HG03575 (cell line): ENCODE results near the gene TBL3.
"Not testable (repeated sequence)": the region's sequence is repeated elsewhere in the genome, so short reads cannot be mapped to it uniquely, and the experiment has no call there.

Experiments used
- ATAC-seq: cut with Tn5 transposase; IDR thresholded peaks from one replicate; pipeline ENCODE4 v1.9.1; 2021; ENCODE audit not compliant: unreplicated experiment, insufficient number of reproducible peaks, low FRiP score; ENCODE audit errors: extremely low read depth

The TBL3 gene

GRCh38 chr16:1942047-1942809 lies 29.6 kb upstream of the TBL3 start:
- no peak for ATAC-seq

DNA sequence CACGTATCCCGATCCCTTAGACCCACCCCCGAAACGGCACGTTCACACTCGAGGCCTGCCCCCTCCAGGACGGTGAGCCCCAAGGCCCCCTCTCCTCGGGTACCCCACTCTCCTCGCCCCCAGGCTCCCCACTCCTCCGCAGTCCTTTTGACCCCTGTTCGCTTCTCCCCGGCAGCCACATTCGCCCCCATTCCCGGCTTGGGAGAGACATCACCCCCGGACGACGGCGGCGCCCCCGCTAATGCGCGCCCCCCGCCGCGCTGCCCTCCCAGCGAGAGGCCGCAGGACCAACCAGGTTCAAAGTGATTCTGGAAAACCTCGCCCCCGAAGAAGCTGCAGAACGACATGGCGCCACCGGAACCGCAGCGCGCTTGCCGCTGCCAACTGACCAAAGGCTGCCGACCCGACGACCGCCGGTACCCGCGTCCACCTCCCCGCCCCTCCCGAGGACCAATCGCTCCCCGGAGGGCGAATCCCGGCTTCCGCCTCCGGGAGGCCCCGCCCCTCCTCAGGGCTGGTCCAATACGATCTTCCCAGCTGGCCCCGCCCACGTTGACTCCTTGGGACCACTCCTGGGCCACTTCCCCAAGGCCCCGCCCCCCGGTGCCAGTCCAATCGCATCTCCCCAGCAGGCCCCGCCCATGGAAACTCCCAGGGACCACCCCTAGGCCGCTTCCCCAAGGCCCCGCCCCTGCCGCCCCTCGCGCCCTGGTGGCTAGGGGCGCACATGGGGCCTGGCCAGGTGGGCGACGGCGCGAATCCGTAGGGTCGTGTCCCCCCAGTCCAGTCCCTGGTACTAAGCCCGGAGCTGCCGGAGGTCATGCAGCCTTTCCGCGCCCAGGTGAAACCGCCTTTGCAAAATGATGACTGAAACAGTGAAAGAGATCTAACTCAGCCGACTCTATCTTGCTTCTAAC lies 28.8 kb upstream of the TBL3 start, which contains the start of gene MSRB1:
TSS of gene MSRB1 (minus strand) at position 390 of the 917 bp plus-strand sequence. CDS start at position 347, 43 bp downstream.
- peak; percentile 52 for ATAC-seq

DNA sequence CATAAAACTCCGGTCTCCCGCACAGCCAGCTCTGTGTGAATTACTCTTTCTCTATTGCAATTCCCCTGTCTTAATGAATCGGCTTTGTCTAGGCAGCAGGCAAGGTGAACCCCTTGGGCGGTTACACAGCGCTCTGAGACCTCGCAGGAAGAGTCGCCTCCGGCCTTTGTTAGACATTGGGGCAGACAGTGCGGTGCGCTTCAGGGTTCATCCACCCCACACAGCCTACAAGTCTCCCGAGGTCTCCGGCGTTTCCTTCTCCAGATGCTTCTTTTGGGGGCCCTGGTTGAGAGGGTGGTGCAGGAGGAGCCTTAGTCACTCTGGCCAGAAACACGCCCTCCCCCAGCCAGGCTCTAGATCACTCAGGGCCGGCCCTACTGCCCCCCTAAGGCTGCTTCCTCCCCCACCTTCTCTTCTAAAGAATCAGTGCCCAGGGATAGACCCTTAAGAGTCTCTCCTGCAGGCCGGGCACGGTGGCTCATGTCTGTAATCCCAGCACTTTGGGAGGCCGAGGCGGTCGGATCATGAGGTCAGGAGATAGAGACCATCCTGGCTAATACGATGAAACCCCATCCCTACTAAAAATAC lies 27.1 kb upstream of the TBL3 start:
- no peak for ATAC-seq

DNA sequence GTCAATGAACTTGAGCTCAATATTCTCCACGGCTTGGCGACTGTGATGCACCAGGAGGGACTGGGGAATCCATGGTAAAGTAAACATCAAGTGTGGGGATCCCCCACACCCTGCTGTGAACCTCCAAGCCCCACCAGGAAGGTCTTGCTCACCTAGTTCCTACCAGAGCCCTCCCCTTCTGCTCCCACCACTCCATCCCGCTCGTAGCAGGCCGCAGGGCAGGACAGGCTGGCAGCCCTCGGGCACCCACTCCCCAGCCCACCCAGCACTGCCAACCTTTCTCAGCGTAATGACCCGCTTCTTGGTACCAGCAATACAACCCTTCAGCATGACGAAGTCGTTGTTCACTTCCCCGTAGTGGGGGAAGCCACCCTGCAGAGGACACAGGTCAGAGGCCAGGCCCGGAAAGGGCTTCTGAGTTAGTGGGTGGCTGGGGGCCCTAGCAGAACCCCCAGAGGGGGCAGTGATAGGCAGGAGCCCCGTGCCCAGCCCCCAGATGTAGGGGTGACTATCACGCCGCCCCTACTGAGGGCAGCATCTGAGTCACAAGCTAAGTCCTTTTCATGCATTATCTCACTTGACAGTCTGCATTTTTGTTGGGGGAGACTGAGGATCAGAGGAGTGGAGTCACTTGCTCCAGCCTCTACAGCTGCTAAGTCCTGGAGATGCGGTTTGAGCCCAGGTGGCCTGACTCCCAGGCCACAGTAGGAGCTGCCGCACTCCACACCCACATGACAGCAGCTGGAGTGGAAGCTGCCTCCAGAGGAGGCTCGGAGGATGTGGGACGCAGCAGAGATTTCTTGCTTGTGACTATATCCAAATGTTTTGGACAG lies 26.1 kb upstream of the TBL3 start:
- ATAC-seq, result no peak

GRCh38 chr16:1946495-1947368 lies 25.1 kb upstream of the TBL3 start:
- ATAC-seq, result no peak

- ATAC-seq, result no peak
Observed at GRCh38 chr16:1947369-1947670, 24.5 kb upstream of the TBL3 start.

DNA sequence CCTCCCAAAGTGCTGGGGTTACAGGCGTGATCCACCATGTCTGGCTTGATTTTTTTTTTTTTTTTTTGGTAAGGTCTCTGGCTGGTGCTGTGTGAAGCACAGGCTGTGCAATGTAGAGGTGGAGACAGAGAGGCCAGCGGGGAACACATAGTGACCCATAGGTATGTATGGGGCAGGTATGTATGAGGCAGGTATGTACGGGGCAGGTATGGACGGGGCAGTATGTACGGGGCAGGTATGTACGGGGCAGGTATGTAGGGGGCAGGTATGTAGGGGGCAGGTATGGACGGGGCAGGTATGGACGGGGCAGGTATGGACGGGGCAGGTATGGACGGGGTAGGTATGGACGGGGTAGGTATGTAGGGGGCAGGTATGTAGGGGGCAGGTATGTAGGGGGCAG lies 22.3 kb upstream of the TBL3 start:
- no peak for ATAC-seq

DNA sequence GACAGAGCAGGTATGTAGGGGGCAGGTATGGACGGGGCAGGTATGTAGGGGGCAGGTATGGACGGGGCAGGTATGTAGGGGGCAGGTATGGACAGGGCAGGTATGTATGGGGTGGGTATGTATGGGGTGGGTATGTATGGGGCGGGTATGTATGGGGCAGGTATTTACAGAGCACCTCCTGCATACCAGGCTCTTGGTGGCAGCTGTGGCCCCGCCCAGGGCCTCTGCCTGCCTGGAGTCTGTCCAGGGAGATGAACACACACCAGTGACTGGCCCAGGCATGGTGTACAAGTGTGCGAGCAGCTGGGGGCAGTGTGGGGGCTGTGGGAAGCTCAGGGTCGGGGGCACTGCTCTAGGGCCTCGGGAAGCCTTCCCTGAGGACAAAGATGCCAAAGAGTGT lies 21.8 kb upstream of the TBL3 start:
- no peak for ATAC-seq

DNA sequence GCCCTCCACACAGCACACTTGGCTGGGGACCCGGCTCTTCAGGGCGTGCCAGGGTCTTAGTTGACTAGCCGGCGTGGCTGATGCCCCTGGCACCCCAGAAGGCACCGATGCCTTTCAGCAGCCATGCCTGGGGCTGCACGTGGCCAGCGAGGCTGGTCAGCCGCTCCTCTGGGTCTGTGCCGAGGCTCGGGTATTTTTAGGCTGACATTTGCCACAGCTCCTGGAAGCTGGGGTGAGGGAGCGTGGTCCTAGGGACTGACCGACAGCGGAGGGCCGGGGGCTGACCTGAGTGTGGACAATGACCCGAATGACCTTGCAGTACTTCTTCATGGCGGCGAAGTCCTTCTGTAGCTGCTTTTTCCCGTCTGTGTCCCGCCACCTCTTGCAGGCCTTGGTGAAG lies 21.3 kb upstream of the TBL3 start:
- no peak for ATAC-seq

DNA sequence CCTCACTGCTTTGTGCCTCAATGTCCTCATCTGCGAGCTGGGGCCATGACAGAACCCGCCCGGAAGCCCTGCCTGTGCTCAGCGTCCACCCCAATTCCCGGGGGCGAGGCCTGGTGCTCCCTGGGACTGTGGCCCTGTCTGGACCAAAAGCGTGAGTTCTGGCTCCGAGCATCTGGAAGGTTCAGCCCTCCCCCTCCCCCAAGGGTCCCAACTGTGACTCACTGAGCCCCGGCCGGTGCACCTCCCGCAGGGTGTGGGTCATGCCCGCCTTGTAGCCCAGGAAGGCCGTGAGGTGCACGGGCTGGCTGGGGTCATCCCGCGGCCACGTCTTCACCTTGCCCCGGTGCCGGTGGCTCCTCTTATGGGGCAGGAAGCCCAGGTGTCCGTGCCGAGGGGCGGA lies 18.1 kb upstream of the TBL3 start:
- no peak for ATAC-seq

- not testable (repeated sequence) for ATAC-seq
Observed at GRCh38 chr16:1957434-1958142, 14.3 kb upstream of the TBL3 start.

- not testable (repeated sequence) for ATAC-seq
Observed at GRCh38 chr16:1958143-1958491, 13.7 kb upstream of the TBL3 start.

GRCh38 chr16:1958715-1959268 lies 13.1 kb upstream of the TBL3 start:
- ATAC-seq, result no peak

DNA sequence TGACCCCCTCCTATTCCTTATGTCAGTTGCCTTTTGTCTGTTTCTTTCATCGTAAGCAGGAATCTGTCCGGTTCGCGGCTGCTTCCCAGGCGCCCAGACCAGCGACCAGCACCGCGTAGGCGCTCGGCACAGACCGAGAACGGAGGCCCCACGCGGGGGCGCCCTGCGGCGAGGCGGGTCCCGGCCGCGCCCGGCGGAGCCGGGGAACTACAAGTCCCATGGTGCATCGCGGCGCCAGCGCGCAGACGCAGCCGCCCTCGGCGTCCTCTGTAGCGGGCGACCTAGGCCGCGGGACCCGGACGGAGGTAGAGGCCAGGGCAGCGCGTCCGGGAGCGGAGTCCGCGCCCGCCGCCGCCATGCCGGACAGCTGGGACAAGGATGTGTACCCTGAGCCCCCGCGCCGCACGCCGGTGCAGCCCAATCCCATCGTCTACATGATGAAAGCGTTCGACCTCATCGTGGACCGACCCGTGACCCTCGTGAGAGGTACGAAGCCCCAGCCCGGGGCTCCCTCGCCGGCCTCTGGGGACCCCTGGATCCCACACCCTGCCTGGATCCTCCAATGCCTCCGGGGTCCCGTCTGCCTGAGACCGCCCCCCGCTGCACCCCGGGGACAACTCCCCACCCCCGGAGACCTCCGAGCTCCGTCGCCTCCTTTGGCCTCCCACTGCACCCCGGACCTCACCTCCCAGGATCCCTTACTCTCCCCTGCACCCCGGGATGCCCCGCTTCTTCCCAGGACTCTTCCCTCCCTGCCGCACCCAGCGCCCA lies 12.4 kb upstream of the TBL3 start, which contains the start of gene NDUFB10:
TSS of gene NDUFB10 (plus strand) at position 270 of the 771 bp plus-strand sequence. CDS start at position 357, 87 bp downstream.
- ATAC-seq, result no peak

DNA sequence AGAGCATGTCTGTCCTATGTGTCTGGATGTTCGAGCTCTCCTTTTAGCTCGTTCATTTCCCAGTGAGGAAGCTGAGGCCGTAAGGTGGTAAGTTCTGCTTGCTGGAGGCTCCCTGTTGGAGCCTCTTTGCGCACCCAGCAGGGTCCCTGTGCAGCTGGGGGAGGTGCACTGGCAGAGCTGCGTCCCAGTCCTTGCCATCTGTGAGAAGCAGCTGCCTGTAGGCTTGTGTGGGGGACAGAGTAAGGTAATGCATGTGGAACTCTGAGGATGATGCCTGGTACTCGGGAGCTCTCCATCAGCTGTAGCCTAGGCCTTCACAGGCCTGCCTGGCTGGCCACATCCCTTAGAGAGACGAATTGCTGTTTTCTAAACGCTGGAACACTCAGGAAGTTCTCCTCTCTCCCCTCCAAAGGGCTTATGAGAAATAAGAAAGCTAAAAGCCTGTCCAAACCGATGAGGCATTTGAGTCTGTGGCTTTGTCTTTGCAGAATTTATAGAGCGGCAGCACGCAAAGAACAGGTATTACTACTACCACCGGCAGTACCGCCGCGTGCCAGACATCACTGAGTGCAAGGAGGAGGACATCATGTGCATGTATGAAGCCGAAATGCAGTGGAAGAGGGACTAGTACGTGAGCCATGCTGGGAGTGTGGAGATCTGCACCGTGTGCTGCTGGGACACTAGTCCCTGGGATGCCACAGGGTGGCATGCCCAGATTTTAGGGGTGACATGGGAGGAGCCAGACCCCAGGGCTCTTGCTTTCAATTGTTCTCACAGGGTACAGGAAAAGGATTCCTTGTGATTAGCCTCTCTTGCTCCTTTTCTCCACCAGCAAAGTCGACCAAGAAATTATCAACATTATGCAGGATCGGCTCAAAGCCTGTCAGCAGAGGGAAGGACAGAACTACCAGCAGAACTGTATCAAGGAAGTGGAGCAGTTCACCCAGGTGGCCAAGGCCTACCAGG lies 10.9 kb upstream of the TBL3 start:
- no peak for ATAC-seq
